DND-41 (cell line): ENCODE measurements around the gene RNF152.

Source experiments
- CTCF ChIP-seq: IDR thresholded peaks from 2 replicates; pipeline ENCODE4 v1.5.1; 2012; ENCODE audit warnings: borderline replicate concordance, low read length, moderate library complexity, mild to moderate bottlenecking; ENCODE audit not compliant: poor library complexity, severe bottlenecking; ENCODE audit errors: extremely low read depth
- EZH2 ChIP-seq: IDR thresholded peaks from 3 replicates; pipeline ENCODE4 v1.6.1; 2012; ENCODE audit warnings: borderline replicate concordance, low read depth, mild to moderate bottlenecking, moderate library complexity, low read length, inconsistent platforms; ENCODE audit not compliant: severe bottlenecking

GRCh38 chr18:61893309-61893970 lies 633 bp upstream of the RNF152 start:
- no peak for TF ChIP-seq CTCF
- no peak for TF ChIP-seq EZH2
